IMR-90 (cell line): Measurements from ENCODE around the gene CALML3. TPM values are rescaled to one million over a fixed set of nuclear protein-coding genes. Genes with fewer than 3 reads are reported as not detected.

Source experiments
- ATAC-seq: fragments of 200-7000 bp; cut with Tn5 transposase; 2 replicates; pipeline ENCODE4 v1.9.1; 2020; ENCODE audit warnings: low read depth, mild to moderate bottlenecking, moderate library complexity
- BruUV-seq: library from RNA; stranded (reverse); fragments of 400-500 nt; replicated peaks from 2 replicates; lab custom pipeline; 2021; lab: Mats Ljungman, UMichigan
- CTCF ChIA-PET: fragments of 300-600 bp; formaldehyde crosslinking; extraction: SDS; loops from one replicate; lab custom pipeline; 2021; ENCODE audit warnings: antibody characterized with exemption; lab: Yijun Ruan, JAX
- POLR2A ChIA-PET: fragments of 300-600 bp; sonication (Branson Sonifier 250); formaldehyde crosslinking; loops from one replicate; lab custom pipeline; 2022; ENCODE audit warnings: antibody characterized with exemption; ENCODE audit not compliant: unreplicated experiment; lab: Charles Lee
- DNase-seq: peaks from one replicate; pipeline ENCODE4 v3.0.0; 2013
- H2AFZ ChIP-seq: replicated peaks from 2 replicates; pipeline ENCODE3; 2013; ENCODE audit warnings: low read length, mild to moderate bottlenecking; ENCODE audit not compliant: poor library complexity
- H2AK5ac ChIP-seq: 2 replicates; pipeline ENCODE4 v1.6.1; 2013; ENCODE audit warnings: low read depth, low read length, inconsistent platforms
- H2AK9ac ChIP-seq: replicated peaks from 2 replicates; pipeline ENCODE3; 2013; ENCODE audit warnings: mild to moderate bottlenecking, low read depth, low read length, moderate library complexity; ENCODE audit not compliant: poor library complexity
- H2BK120ac ChIP-seq: 2 replicates; pipeline ENCODE4 v1.6.1; 2013; ENCODE audit warnings: low read depth, low read length, inconsistent platforms
- H2BK15ac ChIP-seq: 3 replicates; pipeline ENCODE4 v1.6.1; 2013; ENCODE audit warnings: low read depth, low read length, inconsistent platforms
- H2BK20ac ChIP-seq: 2 replicates; pipeline ENCODE4 v1.6.1; 2013; ENCODE audit warnings: low read depth, mild to moderate bottlenecking, inconsistent platforms, low read length, moderate library complexity
- H2BK5ac ChIP-seq: 2 replicates; pipeline ENCODE4 v1.6.1; 2013; ENCODE audit warnings: mild to moderate bottlenecking, low read depth, low read length, inconsistent platforms; ENCODE audit not compliant: poor library complexity, severe bottlenecking
- H3K14ac ChIP-seq: replicated peaks from 2 replicates; pipeline ENCODE4 v1.6.1; 2013; ENCODE audit warnings: low read depth, low read length, inconsistent platforms
- H3K18ac ChIP-seq: 2 replicates; pipeline ENCODE4 v1.6.1; 2013; ENCODE audit warnings: low read depth, low read length, control low read depth
- H3K23ac ChIP-seq: 2 replicates; pipeline ENCODE4 v1.6.1; 2013; ENCODE audit warnings: low read depth, low read length, inconsistent platforms
- H3K27ac ChIP-seq: 2 replicates; pipeline ENCODE4 v1.5.1; 2013; ENCODE audit warnings: mild to moderate bottlenecking, control low read depth, low read length; ENCODE audit not compliant: insufficient read depth
- H3K27me3 ChIP-seq: 2 replicates; pipeline ENCODE4 v1.6.1; 2013; ENCODE audit warnings: low read length; ENCODE audit not compliant: control insufficient read depth, insufficient read depth
- H3K36me3 ChIP-seq: 2 replicates; pipeline ENCODE4 v1.6.1; 2013; ENCODE audit warnings: low read length, mixed read lengths; ENCODE audit not compliant: control insufficient read depth, insufficient read depth
- H3K4ac ChIP-seq: 2 replicates; pipeline ENCODE4 v1.6.1; 2013; ENCODE audit warnings: low read depth, low read length, inconsistent platforms
- H3K4me1 ChIP-seq: 2 replicates; pipeline ENCODE4 v1.6.1; 2013; ENCODE audit warnings: low read length, mixed read lengths; ENCODE audit not compliant: control insufficient read depth, insufficient read depth
- H3K4me2 ChIP-seq: 2 replicates; pipeline ENCODE4 v1.6.1; 2013; ENCODE audit warnings: low read depth, mild to moderate bottlenecking, control low read depth, low read length, moderate library complexity
- H3K4me3 ChIP-seq: 2 replicates; pipeline ENCODE4 v1.5.1; 2013; ENCODE audit warnings: low read depth, mild to moderate bottlenecking, control low read depth, low read length, moderate library complexity; ENCODE audit not compliant: insufficient read depth
- H3K56ac ChIP-seq: 2 replicates; pipeline ENCODE4 v1.6.1; 2013; ENCODE audit warnings: low read length, inconsistent platforms; ENCODE audit not compliant: insufficient read depth; ENCODE audit errors: extremely low read depth
- H3K79me1 ChIP-seq, 2 experiments: 2 replicates each; pipeline ENCODE4 v1.6.1; 2013; ENCODE audit warnings: low read length in 2 of 2, inconsistent platforms in 1 of 2, low read depth in 1 of 2
- H3K9ac ChIP-seq: 2 replicates; pipeline ENCODE4 v1.6.1; 2013; ENCODE audit warnings: low read depth, low read length, control low read depth
- H3K9me1 ChIP-seq: 2 replicates; pipeline ENCODE4 v1.6.1; 2013; ENCODE audit warnings: low read length, inconsistent platforms; ENCODE audit not compliant: insufficient read depth
- H3K9me3 ChIP-seq: 2 replicates; pipeline ENCODE4 v1.6.1; 2013; ENCODE audit warnings: low read length; ENCODE audit not compliant: control insufficient read depth, insufficient read depth
- H4K20me1 ChIP-seq: 2 replicates; pipeline ENCODE4 v1.6.1; 2013; ENCODE audit warnings: low read length, inconsistent platforms; ENCODE audit not compliant: insufficient read depth
- H4K5ac ChIP-seq: 2 replicates; pipeline ENCODE4 v1.6.1; 2013; ENCODE audit warnings: mild to moderate bottlenecking, low read depth, low read length, control low read depth
- H4K8ac ChIP-seq, 2 experiments: 2 replicates each; pipeline ENCODE4 v1.6.1; 2013; ENCODE audit warnings: low read depth in 2 of 2, low read length in 2 of 2, control low read depth in 1 of 2, inconsistent platforms in 1 of 2
- H4K91ac ChIP-seq: 2 replicates; pipeline ENCODE4 v1.6.1; 2013; ENCODE audit warnings: low read depth, low read length, inconsistent platforms; ENCODE audit not compliant: insufficient read depth
- BHLHE40 ChIP-seq: fragments of 150-350 bp; IDR thresholded peaks from 2 replicates; pipeline ENCODE4 v1.6.1; 2016; ENCODE audit warnings: mild to moderate bottlenecking, low read depth, low read length
- CHD1 ChIP-seq: IDR thresholded peaks from 2 replicates; pipeline ENCODE4 v1.6.1; 2012; ENCODE audit warnings: low read depth, low read length, improper control_type of control experiment
- MAZ ChIP-seq: IDR thresholded peaks from 2 replicates; pipeline ENCODE4 v1.6.1; 2012; ENCODE audit warnings: low read depth, mild to moderate bottlenecking, low read length, improper control_type of control experiment, moderate library complexity, borderline replicate concordance
- NFE2L2 ChIP-seq: fragments of 150-350 bp; IDR thresholded peaks from 2 replicates; pipeline ENCODE4 v1.6.1; 2016; ENCODE audit warnings: low read depth, mild to moderate bottlenecking, low read length
- POLR2A ChIP-seq: IDR thresholded peaks from 2 replicates; pipeline ENCODE4 v1.6.1; 2012; ENCODE audit warnings: mild to moderate bottlenecking, low read depth, low read length
- RAD21 ChIP-seq: IDR thresholded peaks from 2 replicates; pipeline ENCODE4 v1.6.1; 2012; ENCODE audit warnings: low read length, improper control_type of control experiment
- RCOR1 ChIP-seq: IDR thresholded peaks from 2 replicates; pipeline ENCODE4 v1.6.1; 2012; ENCODE audit warnings: mild to moderate bottlenecking, low read length, improper control_type of control experiment; ENCODE audit not compliant: insufficient replicate concordance
- RFX5 ChIP-seq: IDR thresholded peaks from 2 replicates; pipeline ENCODE4 v1.8.0; 2012; ENCODE audit warnings: low read depth, mild to moderate bottlenecking, low read length, moderate library complexity
- SMC3 ChIP-seq: fragments of 150-350 bp; IDR thresholded peaks from 2 replicates; pipeline ENCODE4 v1.6.1; 2016; ENCODE audit warnings: low read depth, mild to moderate bottlenecking, antibody characterized with exemption, low read length, moderate library complexity
- WGBS, 2 experiments: methylation state at CpG; one replicate each; pipeline versions ENCODE4 v1.1.5 to v1.1.7; 2013; ENCODE audit warnings: missing lambda C conversion rate in 2 of 2; ENCODE audit not compliant: insufficient read length in 1 of 2; ENCODE audit errors: extremely low coverage in 2 of 2; 5-methylcytosine and 5-hydroxymethylcytosine counted together
- dilution Hi-C: fragments of 300-500 bp; cut with HindIII; formaldehyde crosslinking; loops from one replicate; pipeline ENCODE4 v1.14.3; 2018; ENCODE audit warnings: low sequenced_read_pairs; ENCODE audit not compliant: unreplicated experiment
- in situ Hi-C: fragments of 300-500 bp; cut with MboI; formaldehyde crosslinking; loops from 3 replicates; pipeline ENCODE4 v1.14.3; 2019; ENCODE audit warnings: low sequenced_read_pairs, inconsistent platforms, mixed read lengths
- intact Hi-C: fragments of 100-400 bp; cut with micrococcal nuclease; formaldehyde crosslinking; loops from 2 replicates; pipeline ENCODE4 v1.10.0; 2022
- polyA plus RNA-seq, 3 experiments: library from polyadenylated mRNA; depleted of rRNA; stranded (reverse); fragments of >200 nt; gene quantifications; 2 replicates each; pipeline ENCODE4 v1.2.3, GENCODE V29; 2012; ENCODE audit warnings: low replicate concordance in 1 of 3
- total RNA-seq: library from RNA; depleted of rRNA; stranded (reverse); fragments of >200 nt; gene quantifications from 2 replicates; pipeline ENCODE4 v1.2.3, GENCODE V29; 2012
- TF ChIP-seq, protein P1 (sequence below): fragments of 150-350 bp; IDR thresholded peaks from 2 replicates; pipeline ENCODE4 v1.6.1; 2016; ENCODE audit warnings: low read depth, mild to moderate bottlenecking, low read length, moderate library complexity, borderline replicate concordance
- TF ChIP-seq, protein P2 (sequence below): conservative IDR thresholded peaks from 2 replicates; pipeline ENCODE4 v1.5.1; 2012; ENCODE audit warnings: mild to moderate bottlenecking, low read depth, low read length, improper control_type of control experiment

Gene CALML3
- total and polyA plus RNA-seq, 2 of the 4 experiments (the other 2 are of a cell fraction): not detected

DNA sequence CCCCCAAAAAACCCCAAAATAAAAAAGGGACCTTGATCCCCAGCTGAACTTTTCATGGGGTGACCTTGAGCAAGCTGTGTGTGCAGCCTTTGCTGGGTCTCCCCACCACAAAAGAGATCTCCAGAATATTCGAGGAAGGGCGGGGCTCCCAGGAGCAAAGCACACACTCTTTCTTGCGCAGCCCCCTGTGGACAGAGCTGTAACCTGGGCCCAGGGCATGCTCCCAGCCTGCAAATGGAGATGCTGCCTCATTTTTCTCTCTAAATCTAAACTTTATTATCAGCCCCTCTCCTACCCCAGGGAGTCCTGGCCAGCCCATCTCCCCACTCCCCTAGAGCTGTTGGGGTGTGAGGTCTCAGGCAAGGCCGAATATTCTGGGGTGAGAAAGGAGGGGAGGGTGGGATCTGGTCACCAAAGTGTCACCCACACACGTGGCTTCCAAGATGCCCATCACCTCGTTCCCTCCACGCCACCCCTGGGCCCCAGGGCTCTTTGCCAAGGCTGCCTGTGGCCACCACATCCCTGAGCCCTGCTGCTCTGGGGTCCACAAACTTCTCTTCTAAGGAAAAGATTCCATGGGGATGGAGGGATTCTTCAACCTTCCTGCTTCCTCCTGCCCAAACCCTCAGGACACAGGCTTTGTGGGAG is 1.7 kb upstream of the CALML3 start:
- H3K27me3 ChIP-seq: peaks cover 12% of the 10 kb centered on the region
- no peak overlapping the region for H3K27ac ChIP-seq
- H2AFZ ChIP-seq: no peak overlapping the region
- DNase-seq (no peak), ATAC-seq (no peak)
- H4K91ac ChIP-seq: no peak overlapping the region
- no TSS peak for BruUV-seq
- no peak overlapping the region; the same call in 1 of the 2 replicates for H3K4ac ChIP-seq
- no peak overlapping the region for H2BK5ac ChIP-seq
- ChIA-PET CTCF (no interaction called here), POLR2A (no interaction called here)
- TF ChIP-seq POLR2A (no peak), MAZ (no peak), RFX5 (no peak), CHD1 (no peak), RAD21 (no peak), NFE2L2 (no peak), SMC3 (no peak), RCOR1 (no peak), BHLHE40 (no peak)
- TF ChIP-seq, protein P1, sequence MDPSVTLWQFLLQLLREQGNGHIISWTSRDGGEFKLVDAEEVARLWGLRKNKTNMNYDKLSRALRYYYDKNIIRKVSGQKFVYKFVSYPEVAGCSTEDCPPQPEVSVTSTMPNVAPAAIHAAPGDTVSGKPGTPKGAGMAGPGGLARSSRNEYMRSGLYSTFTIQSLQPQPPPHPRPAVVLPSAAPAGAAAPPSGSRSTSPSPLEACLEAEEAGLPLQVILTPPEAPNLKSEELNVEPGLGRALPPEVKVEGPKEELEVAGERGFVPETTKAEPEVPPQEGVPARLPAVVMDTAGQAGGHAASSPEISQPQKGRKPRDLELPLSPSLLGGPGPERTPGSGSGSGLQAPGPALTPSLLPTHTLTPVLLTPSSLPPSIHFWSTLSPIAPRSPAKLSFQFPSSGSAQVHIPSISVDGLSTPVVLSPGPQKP: no peak
- TF ChIP-seq, protein P2, sequence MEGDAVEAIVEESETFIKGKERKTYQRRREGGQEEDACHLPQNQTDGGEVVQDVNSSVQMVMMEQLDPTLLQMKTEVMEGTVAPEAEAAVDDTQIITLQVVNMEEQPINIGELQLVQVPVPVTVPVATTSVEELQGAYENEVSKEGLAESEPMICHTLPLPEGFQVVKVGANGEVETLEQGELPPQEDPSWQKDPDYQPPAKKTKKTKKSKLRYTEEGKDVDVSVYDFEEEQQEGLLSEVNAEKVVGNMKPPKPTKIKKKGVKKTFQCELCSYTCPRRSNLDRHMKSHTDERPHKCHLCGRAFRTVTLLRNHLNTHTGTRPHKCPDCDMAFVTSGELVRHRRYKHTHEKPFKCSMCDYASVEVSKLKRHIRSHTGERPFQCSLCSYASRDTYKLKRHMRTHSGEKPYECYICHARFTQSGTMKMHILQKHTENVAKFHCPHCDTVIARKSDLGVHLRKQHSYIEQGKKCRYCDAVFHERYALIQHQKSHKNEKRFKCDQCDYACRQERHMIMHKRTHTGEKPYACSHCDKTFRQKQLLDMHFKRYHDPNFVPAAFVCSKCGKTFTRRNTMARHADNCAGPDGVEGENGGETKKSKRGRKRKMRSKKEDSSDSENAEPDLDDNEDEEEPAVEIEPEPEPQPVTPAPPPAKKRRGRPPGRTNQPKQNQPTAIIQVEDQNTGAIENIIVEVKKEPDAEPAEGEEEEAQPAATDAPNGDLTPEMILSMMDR: no peak
- no peaks in the 10 kb centered on the region for H3K36me3 ChIP-seq
- no peaks in the 10 kb centered on the region for H3K79me1 ChIP-seq
- no peak overlapping the region for H4K8ac ChIP-seq
- in situ Hi-C loops: no loop called here
- no peak overlapping the region for H3K14ac ChIP-seq
- H4K5ac ChIP-seq: no peak overlapping the region
- H3K4me3 ChIP-seq: no peak overlapping the region
- H2AK5ac ChIP-seq: no peak overlapping the region
- no peak overlapping the region for H2BK120ac ChIP-seq
- H3K9ac ChIP-seq: no peak overlapping the region
- H2BK20ac ChIP-seq: no peak overlapping the region
- no peak overlapping the region for H2BK15ac ChIP-seq
- H4K20me1 ChIP-seq: no peaks in the 10 kb centered on the region
- no peaks in the 10 kb centered on the region for H3K9me3 ChIP-seq
- no peak overlapping the region for H3K56ac ChIP-seq
- no peaks in the 10 kb centered on the region for H3K4me1 ChIP-seq
- H3K4me2 ChIP-seq: no peak overlapping the region
- no peak overlapping the region for H3K23ac ChIP-seq
- H2AK9ac ChIP-seq: no peak overlapping the region
- H3K9me1 ChIP-seq: no peaks in the 10 kb centered on the region
- intact Hi-C loops: loop anchor here (5.0 kb wide), 1 partner anchor 56 kb away; no protein-coding TSS in a partner anchor
- dilution Hi-C loops: no loop called here
- H3K18ac ChIP-seq: no peak overlapping the region
- WGBS, 2 experiments: no CpG with 5 or more reads among the region's 7 CpGs
